HCT116 (cell line): ENCODE measurements around the gene UNK. TPM values are rescaled to one million over a fixed set of nuclear protein-coding genes. Genes with fewer than 3 reads are reported as not detected.
A peak's percentile ranks its signal among the peaks of the same experiment; 100 is the strongest.

Experiments
- ATAC-seq: fragments of 200-7000 bp; cut with Tn5 transposase; 2 replicates; pipeline ENCODE4 v1.9.1; 2020; ENCODE audit warnings: mild to moderate bottlenecking, moderate library complexity
- BruUV-seq: library from RNA; stranded (reverse); fragments of 400-500 nt; replicated peaks from 2 replicates; lab custom pipeline; 2021; lab: Mats Ljungman, UMichigan
- CTCF ChIA-PET: fragments of 300-600 bp; sonication (Branson Sonifier 250); formaldehyde crosslinking; loops from one replicate; lab custom pipeline; 2021; ENCODE audit warnings: antibody characterized with exemption; lab: Charles Lee
- POLR2A ChIA-PET: fragments of 300-600, 350-600 bp; sonication (Branson Sonifier 250); formaldehyde crosslinking; loops from one replicate; lab custom pipeline; 2021; ENCODE audit warnings: antibody characterized with exemption; lab: Charles Lee
- RAD21 ChIA-PET, 2 experiments: fragments of 300-600 bp; sonication (Branson Sonifier 250); formaldehyde crosslinking; loops; one replicate each; lab custom pipeline; 2023; ENCODE audit warnings: low total read pairs in 2 of 2; ENCODE audit not compliant: uncharacterized antibody in 2 of 2, unreplicated experiment in 2 of 2, low non-redundant PET in 1 of 2; lab: Charles Lee
- DNase-seq: peaks from one replicate; pipeline ENCODE4 v3.0.0-alpha.2; 2010; ENCODE audit warnings: low read depth, low spot score
- H2AFZ ChIP-seq: fragments of 200-600 bp; shearing (Covaris generic), sonication (generic); 2 replicates; pipeline ENCODE4 v1.6.1; 2017; ENCODE audit warnings: low read depth, mixed run types, mixed read lengths, antibody characterized with exemption, low read length; ENCODE audit not compliant: poor library complexity, severe bottlenecking
- H3K27ac ChIP-seq: 2 replicates; pipeline ENCODE4 v1.5.1; 2012; ENCODE audit warnings: low read depth, low read length
- H3K27me3 ChIP-seq: fragments of 200-600 bp; sonication (generic); 2 replicates; pipeline ENCODE4 v1.6.1; 2016; ENCODE audit warnings: mixed run types, low read length, mixed read lengths; ENCODE audit not compliant: insufficient read depth
- H3K36me3 ChIP-seq, 2 experiments: fragments of 200-500 bp in 1 of 2; fragments of 200-600 bp in 1 of 2; sonication (Bioruptor generic) in 1 of 2; sonication (generic) in 1 of 2; 2 replicates each; pipeline versions ENCODE4 v1.5.1 to v1.6.1; 2014 to 2016; ENCODE audit warnings: low read length in 2 of 2, inconsistent platforms in 1 of 2, mixed read lengths in 1 of 2, mixed run types in 1 of 2; ENCODE audit not compliant: insufficient read depth in 2 of 2, control insufficient read depth in 1 of 2
- H3K4me1 ChIP-seq, 2 experiments: fragments of 200-600 bp in 1 of 2; sonication (generic) in 1 of 2; 2 replicates each; pipeline versions ENCODE4 v1.5.1 to v1.6.1; 2012 to 2017; ENCODE audit warnings: low read length in 2 of 2, inconsistent platforms in 1 of 2, mild to moderate bottlenecking in 1 of 2, mixed read lengths in 1 of 2, mixed run types in 1 of 2, moderate library complexity in 1 of 2; ENCODE audit not compliant: insufficient read depth in 2 of 2, control insufficient read depth in 1 of 2
- H3K4me2 ChIP-seq: fragments of 200-600 bp; sonication (generic); 2 replicates; pipeline ENCODE4 v1.6.1; 2017; ENCODE audit warnings: mixed run types, low read length, mixed read lengths
- H3K4me3 ChIP-seq, 2 experiments: fragments of 200-600 bp in 1 of 2; sonication (generic) in 1 of 2; replicated peaks in 1 of 2; 2 replicates each; pipeline ENCODE4 v1.5.1; 2011 to 2016; ENCODE audit warnings: low read length in 2 of 2, control low read depth in 1 of 2, low read depth in 1 of 2, mild to moderate bottlenecking in 1 of 2, mixed read lengths in 1 of 2, mixed run types in 1 of 2
- H3K79me2 ChIP-seq: fragments of 200-600 bp; sonication (generic); 2 replicates; pipeline ENCODE4 v1.6.1; 2017; ENCODE audit warnings: mild to moderate bottlenecking, mixed run types, low read length, moderate library complexity, mixed read lengths; ENCODE audit not compliant: insufficient read depth
- H3K9ac ChIP-seq: fragments of 200-600 bp; sonication (generic); 2 replicates; pipeline ENCODE4 v1.6.1; 2016; ENCODE audit warnings: low read length, mixed read lengths
- H3K9me2 ChIP-seq: fragments of 200-600 bp; sonication (generic), shearing (Covaris generic); 2 replicates; pipeline ENCODE4 v1.6.1; 2017; ENCODE audit warnings: mixed run types, mild to moderate bottlenecking, moderate library complexity; ENCODE audit not compliant: insufficient read depth
- H3K9me3 ChIP-seq, 2 experiments: fragments of 200-500 bp in 1 of 2; fragments of 200-600 bp in 1 of 2; sonication (Bioruptor generic) in 1 of 2; sonication (generic) in 1 of 2; 2 replicates each; pipeline ENCODE4 v1.6.1; 2014 to 2017; ENCODE audit warnings: low read length in 2 of 2, mixed read lengths in 2 of 2, inconsistent platforms in 1 of 2, low read depth in 1 of 2, mild to moderate bottlenecking in 1 of 2, mixed run types in 1 of 2, moderate library complexity in 1 of 2; ENCODE audit not compliant: control insufficient read depth in 1 of 2, insufficient read depth in 1 of 2
- H4K20me1 ChIP-seq: fragments of 200-600 bp; sonication (generic), shearing (Covaris generic); 2 replicates; pipeline ENCODE4 v1.6.1; 2017; ENCODE audit warnings: mixed run types, mild to moderate bottlenecking, moderate library complexity; ENCODE audit not compliant: insufficient read depth
- CBX3 ChIP-seq: IDR thresholded peaks from 2 replicates; pipeline ENCODE4 v1.6.1; 2012; ENCODE audit warnings: low read depth
- CEBPB ChIP-seq: IDR thresholded peaks from 2 replicates; pipeline ENCODE4 v1.6.1; 2012; ENCODE audit warnings: low read depth
- ELF1 ChIP-seq: IDR thresholded peaks from 2 replicates; pipeline ENCODE4 v1.6.1; 2012; ENCODE audit warnings: low read depth, borderline replicate concordance
- FOSL1 ChIP-seq: IDR thresholded peaks from 2 replicates; pipeline ENCODE4 v1.6.1; 2012; ENCODE audit warnings: low read depth
- POLR2A ChIP-seq: IDR thresholded peaks from 2 replicates; pipeline ENCODE4 v1.7.0; 2011; ENCODE audit warnings: borderline replicate concordance; ENCODE audit not compliant: insufficient read depth, insufficient read length; ENCODE audit errors: extremely low read depth
- POLR2AphosphoS5 ChIP-seq: IDR thresholded peaks from 2 replicates; pipeline ENCODE4 v1.6.1; 2011; ENCODE audit warnings: mild to moderate bottlenecking, low read depth, low read length, moderate library complexity
- RAD21 ChIP-seq: IDR thresholded peaks from 2 replicates; pipeline ENCODE4 v1.6.1; 2012; ENCODE audit warnings: low read depth, mild to moderate bottlenecking
- SIN3A ChIP-seq: IDR thresholded peaks from 2 replicates; pipeline ENCODE4 v1.6.1; 2012; ENCODE audit warnings: low read depth
- SP1 ChIP-seq: IDR thresholded peaks from 2 replicates; pipeline ENCODE4 v1.6.1; 2012; ENCODE audit warnings: low read depth
- SRF ChIP-seq: IDR thresholded peaks from 2 replicates; pipeline ENCODE4 v1.6.1; 2012; ENCODE audit warnings: low read depth
- YY1 ChIP-seq: IDR thresholded peaks from 2 replicates; pipeline ENCODE4 v1.6.1; 2011; ENCODE audit warnings: low read length, low read depth, moderate library complexity, mild to moderate bottlenecking; ENCODE audit not compliant: insufficient replicate concordance; ENCODE audit errors: extremely low read depth
- intact Hi-C: fragments of 100-400 bp; cut with micrococcal nuclease; formaldehyde crosslinking; loops from 2 replicates; pipeline ENCODE4 v1.10.0; 2022
- total RNA-seq: library from RNA; stranded (reverse); gene quantifications from one replicate; pipeline ENCODE4 v1.2.1, GENCODE V29; 2021; ENCODE audit not compliant: unreplicated experiment
- TF ChIP-seq, protein P1 (sequence below): IDR thresholded peaks from 2 replicates; pipeline ENCODE4 v1.6.1; 2012
- TF ChIP-seq, protein P2 (sequence below): IDR thresholded peaks from 2 replicates; pipeline ENCODE4 v1.6.1; 2011; ENCODE audit warnings: mild to moderate bottlenecking, low read length, moderate library complexity; ENCODE audit not compliant: insufficient replicate concordance; ENCODE audit errors: extremely low read depth

UNK gene
- total RNA-seq, 1 experiment from 2014 or later = 40.6 TPM

DNA sequence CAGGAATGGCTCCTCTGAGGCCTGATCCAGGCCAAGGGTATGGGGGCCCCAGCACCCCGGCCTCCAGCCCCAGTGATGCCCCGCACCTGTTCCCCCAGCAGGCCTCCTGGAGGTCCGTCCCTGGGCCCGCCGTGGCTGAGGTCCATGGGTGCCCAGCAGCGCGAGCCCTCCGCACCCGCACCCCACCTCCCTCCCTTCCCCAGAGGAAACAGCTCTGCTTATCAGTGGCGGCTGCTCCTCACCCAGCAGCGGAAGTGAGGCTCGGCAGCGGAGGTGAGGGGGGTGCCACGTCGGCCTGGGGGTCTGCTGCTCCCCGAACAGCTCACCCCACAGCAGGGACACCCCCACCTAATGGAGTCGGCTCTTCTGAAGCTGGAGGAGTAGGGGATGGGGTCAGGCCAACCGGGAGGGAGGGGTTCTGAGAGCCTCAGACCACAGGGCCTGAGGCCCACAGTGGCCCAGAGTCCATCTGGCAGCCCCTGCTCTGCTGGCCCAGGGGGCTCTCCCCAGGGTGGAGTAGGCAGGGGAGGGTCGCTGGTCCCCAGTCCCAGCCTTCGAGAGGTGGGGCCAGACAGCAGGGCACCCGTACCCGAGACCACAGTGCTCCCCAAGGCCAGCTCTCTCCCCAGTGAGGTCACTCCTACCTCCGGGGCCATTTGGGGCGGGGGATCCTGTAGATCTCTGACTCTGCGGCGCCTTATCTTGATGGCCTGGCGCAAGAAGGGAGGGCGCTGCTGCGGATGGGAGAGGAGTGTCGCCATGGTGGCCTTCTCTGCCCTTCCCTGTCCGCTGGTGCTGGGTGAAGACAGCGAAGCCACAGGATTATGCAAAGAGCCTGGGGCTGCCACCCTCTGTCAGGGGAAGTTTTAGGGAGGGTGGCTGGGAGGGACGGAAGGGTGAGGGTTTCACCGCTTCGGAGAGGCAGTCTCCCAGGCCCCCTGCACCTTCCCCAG lies 59.2 kb downstream of the UNK start, which contains the start of gene UNC13D:
TSS of gene UNC13D (minus strand) at position 828 of the 953 bp plus-strand sequence. CDS start at position 761, 67 bp downstream.
- Histone ChIP-seq H3K4me2 (peak within 1 kb of the TSS; percentile 99), H4K20me1 (no peaks in the 10 kb centered on the region), H3K27ac (peak within 1 kb of the TSS; percentile 88), H3K4me3 (peak within 1 kb of the TSS; percentile 46 to 57), H3K9me2 (no peaks in the 10 kb centered on the region), H3K36me3 (peaks cover 18 to 19% of the 10 kb centered on the region in 2 experiments; a peak in 3 of 4 replicates), H3K4me1 (peaks cover 33 to 62% of the 10 kb centered on the region in 2 experiments), H3K27me3 (no peaks in the 10 kb centered on the region), H3K9ac (peak within 1 kb of the TSS; percentile 86), H3K79me2 (no peaks in the 10 kb centered on the region), H3K9me3 (no peaks in the 10 kb centered on the region), H2AFZ (no peak within 1 kb of the TSS)
- RAD21 ChIA-PET = no interaction called here
- POLR2A ChIA-PET = interaction anchor here (0.8 to 3.3 kb wide), 6 partner anchors 12 to 68 kb away, joined by 3 to 42 read pairs (median 8); partner anchors contain the start of gene WBP2
- DNase-seq = no peak
- intact Hi-C loops = loop anchor here (2.0 kb wide), 1 partner anchor 59 kb away; the partner anchor contains the start of gene UNK
- TF ChIP-seq SP1 = no peak
- TF ChIP-seq CBX3 = no peak
- BruUV-seq = no TSS peak
- peak; percentile 11 for ATAC-seq
- CTCF ChIA-PET = interaction anchor here (0.6 to 3.3 kb wide), 6 partner anchors 12 to 61 kb away, joined by 3 to 46 read pairs (median 7); partner anchors contain the start of gene WBP2

DNA sequence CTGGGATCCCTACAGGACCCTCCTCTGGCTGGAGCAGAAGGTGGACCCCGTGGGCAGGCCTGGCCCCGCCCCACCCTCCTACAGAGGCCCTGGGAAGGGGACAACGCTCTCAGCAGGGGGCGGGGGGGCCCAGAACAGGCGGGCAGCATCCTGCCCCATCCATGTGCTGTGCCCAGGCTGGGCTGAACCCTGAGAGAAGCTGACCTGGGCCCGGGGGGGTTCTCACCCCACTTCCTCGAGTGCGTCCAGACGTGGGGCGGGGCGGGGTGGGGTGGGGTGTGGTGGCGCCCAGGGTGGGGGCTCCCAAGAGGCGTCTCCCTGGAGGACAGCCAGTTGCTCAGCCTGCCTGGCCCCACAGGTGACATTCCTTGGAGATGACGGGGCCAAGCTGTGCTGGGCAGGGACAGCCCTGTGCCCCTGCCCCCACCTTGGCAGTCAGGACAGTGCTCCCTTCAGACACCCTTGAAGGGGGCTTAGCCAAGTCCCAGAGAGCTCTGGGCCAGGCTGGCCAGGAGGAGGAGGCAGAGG lies 60.0 kb downstream of the UNK start:
- H4K20me1 ChIP-seq = no peaks in the 10 kb centered on the region
- intact Hi-C loops = loop anchor here (1.0 to 2.0 kb wide), 2 partner anchors 11 to 60 kb away; partner anchors contain the start of genes UNK and WBP2
- H3K9me3 ChIP-seq = no peaks in the 10 kb centered on the region
- ChIA-PET POLR2A (interaction anchor here (0.7 to 3.3 kb wide), 10 partner anchors 11 to 68 kb away, joined by 3 to 42 read pairs (median 6); partner anchors contain the start of genes UNK and WBP2), RAD21 (interaction anchor here (1.1 to 1.4 kb wide), 2 partner anchors 10 to 69 kb away, joined by 3 to 4 read pairs; no protein-coding TSS in a partner anchor), CTCF (interaction anchor here (0.9 to 3.3 kb wide), 13 partner anchors 11 to 212 kb away, joined by 3 to 46 read pairs (median 5); partner anchors contain the start of gene WBP2)
- H2AFZ ChIP-seq = no peak overlapping the region
- H3K9me2 ChIP-seq = no peaks in the 10 kb centered on the region
- H3K36me3 ChIP-seq = peaks cover 18 to 19% of the 10 kb centered on the region in 2 experiments; a peak in 3 of 4 replicates
- DNase-seq (peak; percentile 85), ATAC-seq (peak; percentile 82)
- H3K9ac ChIP-seq = peak overlapping the region; percentile 86
- no peaks in the 10 kb centered on the region for H3K27me3 ChIP-seq
- H3K4me3 ChIP-seq = peak overlapping the region; percentile 46 to 57
- no TSS peak for BruUV-seq
- peaks cover 33 to 63% of the 10 kb centered on the region in 2 experiments for H3K4me1 ChIP-seq
- H3K27ac ChIP-seq = peak overlapping the region; percentile 88
- peak overlapping the region; percentile 99 for H3K4me2 ChIP-seq
- no peaks in the 10 kb centered on the region for H3K79me2 ChIP-seq
- TF ChIP-seq, protein P1, sequence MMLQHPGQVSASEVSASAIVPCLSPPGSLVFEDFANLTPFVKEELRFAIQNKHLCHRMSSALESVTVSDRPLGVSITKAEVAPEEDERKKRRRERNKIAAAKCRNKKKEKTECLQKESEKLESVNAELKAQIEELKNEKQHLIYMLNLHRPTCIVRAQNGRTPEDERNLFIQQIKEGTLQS = no peak
- peak; percentile 79 for TF ChIP-seq POLR2AphosphoS5
- TF ChIP-seq, protein P2, sequence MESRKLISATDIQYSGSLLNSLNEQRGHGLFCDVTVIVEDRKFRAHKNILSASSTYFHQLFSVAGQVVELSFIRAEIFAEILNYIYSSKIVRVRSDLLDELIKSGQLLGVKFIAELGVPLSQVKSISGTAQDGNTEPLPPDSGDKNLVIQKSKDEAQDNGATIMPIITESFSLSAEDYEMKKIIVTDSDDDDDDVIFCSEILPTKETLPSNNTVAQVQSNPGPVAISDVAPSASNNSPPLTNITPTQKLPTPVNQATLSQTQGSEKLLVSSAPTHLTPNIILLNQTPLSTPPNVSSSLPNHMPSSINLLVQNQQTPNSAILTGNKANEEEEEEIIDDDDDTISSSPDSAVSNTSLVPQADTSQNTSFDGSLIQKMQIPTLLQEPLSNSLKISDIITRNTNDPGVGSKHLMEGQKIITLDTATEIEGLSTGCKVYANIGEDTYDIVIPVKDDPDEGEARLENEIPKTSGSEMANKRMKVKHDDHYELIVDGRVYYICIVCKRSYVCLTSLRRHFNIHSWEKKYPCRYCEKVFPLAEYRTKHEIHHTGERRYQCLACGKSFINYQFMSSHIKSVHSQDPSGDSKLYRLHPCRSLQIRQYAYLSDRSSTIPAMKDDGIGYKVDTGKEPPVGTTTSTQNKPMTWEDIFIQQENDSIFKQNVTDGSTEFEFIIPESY = peak; percentile 67
- no peak for TF ChIP-seq FOSL1
- no peak for TF ChIP-seq CEBPB
- no peak for TF ChIP-seq RAD21
- TF ChIP-seq ELF1 = no peak
- TF ChIP-seq SIN3A = no peak
- no peak for TF ChIP-seq POLR2A
- TF ChIP-seq SRF = no peak
- peak; percentile 50 for TF ChIP-seq YY1
